WTC11 (cell line): ENCODE data around the gene SPATA25. TPM values are rescaled to one million over a fixed set of nuclear protein-coding genes. Genes with fewer than 3 reads are reported as not detected.

Experiments
- ATAC-seq: fragments of 200-7000 bp; cut with Tn5 transposase; 2 replicates; pipeline ENCODE4 v1.10.0; 2021; ENCODE audit warnings: mild to moderate bottlenecking, moderate library complexity
- CTCF ChIA-PET: fragments of 300-600 bp; sonication (Branson Sonifier 250); formaldehyde crosslinking; loops from one replicate; lab custom pipeline; 2021; ENCODE audit warnings: antibody characterized with exemption; lab: Charles Lee
- POLR2A ChIA-PET: fragments of 350-600 bp; sonication (Branson Sonifier 250); formaldehyde crosslinking; loops from one replicate; lab custom pipeline; 2021; ENCODE audit warnings: antibody characterized with exemption; lab: Charles Lee
- DNase-seq: peaks from one replicate; pipeline ENCODE4 v3.0.0; 2021; ENCODE audit warnings: low spot score
- H3K27ac Mint-ChIP-seq: 2 replicates; pipeline ENCODE4 v1.8.0; 2021; ENCODE audit warnings: mixed read lengths
- H3K27me3 Mint-ChIP-seq: 2 replicates; pipeline ENCODE4 v1.8.0; 2021; ENCODE audit warnings: low read depth, mild to moderate bottlenecking, moderate library complexity, mixed read lengths
- H3K36me3 Mint-ChIP-seq: 2 replicates; pipeline ENCODE4 v1.8.0; 2021; ENCODE audit warnings: mixed read lengths
- H3K4me1 Mint-ChIP-seq: 2 replicates; pipeline ENCODE4 v1.8.0; 2022; ENCODE audit warnings: mixed read lengths
- H3K4me3 Mint-ChIP-seq: 2 replicates; pipeline ENCODE4 v1.8.0; 2021; ENCODE audit warnings: mild to moderate bottlenecking, moderate library complexity, mixed read lengths
- H3K9me3 Mint-ChIP-seq: 2 replicates; pipeline ENCODE4 v1.8.0; 2021; ENCODE audit warnings: mixed read lengths
- E2F1 ChIP-seq: sonication (generic); formaldehyde crosslinking; IDR thresholded peaks from 2 replicates; pipeline ENCODE4 v1.8.0; 2022; ENCODE audit warnings: mild to moderate bottlenecking, missing genetic modification reagents
- ETV6 ChIP-seq: sonication (generic); formaldehyde crosslinking; IDR thresholded peaks from 2 replicates; pipeline ENCODE4 v1.8.1; 2022; ENCODE audit warnings: mild to moderate bottlenecking, missing genetic modification reagents
- FOXK1 ChIP-seq: sonication (generic); formaldehyde crosslinking; IDR thresholded peaks from 2 replicates; pipeline ENCODE4 v1.8.0; 2022; ENCODE audit warnings: mild to moderate bottlenecking, moderate library complexity, missing genetic modification reagents
- JAZF1 ChIP-seq: fragments of 250-450 bp; sonication (Bioruptor Pico); IDR thresholded peaks from 2 replicates; pipeline ENCODE4 v1.9.0; 2021; ENCODE audit warnings: moderate library complexity, mild to moderate bottlenecking, inconsistent platforms
- JUN ChIP-seq: sonication (generic); formaldehyde crosslinking; IDR thresholded peaks from 2 replicates; pipeline ENCODE4 v1.8.0; 2023; ENCODE audit warnings: mild to moderate bottlenecking, missing genetic modification reagents
- NFE2L1 ChIP-seq: sonication (generic); formaldehyde crosslinking; IDR thresholded peaks from 2 replicates; pipeline ENCODE4 v1.8.1; 2023; ENCODE audit warnings: missing genetic modification reagents
- RORB ChIP-seq: fragments of 250-450 bp; sonication (Bioruptor Pico); IDR thresholded peaks from 2 replicates; pipeline ENCODE4 v1.9.0; 2021; ENCODE audit warnings: mild to moderate bottlenecking
- SOX15 ChIP-seq: fragments of 250-450 bp; sonication (Bioruptor Pico); IDR thresholded peaks from 2 replicates; pipeline ENCODE4 v1.9.0; 2021; ENCODE audit warnings: mild to moderate bottlenecking
- USF1 ChIP-seq: sonication (generic); formaldehyde crosslinking; IDR thresholded peaks from 2 replicates; pipeline ENCODE4 v1.8.0; 2022; ENCODE audit warnings: mild to moderate bottlenecking, missing genetic modification reagents
- ZBTB43 ChIP-seq: sonication (generic); formaldehyde crosslinking; IDR thresholded peaks from 2 replicates; pipeline ENCODE4 v1.8.1; 2023; ENCODE audit warnings: mild to moderate bottlenecking, missing genetic modification reagents
- ZNF219 ChIP-seq: sonication (generic); formaldehyde crosslinking; IDR thresholded peaks from 2 replicates; pipeline ENCODE4 v1.8.0; 2023; ENCODE audit warnings: missing genetic modification reagents, mild to moderate bottlenecking, borderline replicate concordance
- ZNF317 ChIP-seq: sonication (generic); formaldehyde crosslinking; IDR thresholded peaks from 2 replicates; pipeline ENCODE4 v1.8.1; 2023; ENCODE audit warnings: low read depth, mild to moderate bottlenecking, moderate library complexity, missing genetic modification reagents, borderline replicate concordance
- ZNF416 ChIP-seq: fragments of 250-450 bp; sonication (Bioruptor Pico); IDR thresholded peaks from 2 replicates; pipeline ENCODE4 v1.9.0; 2021; ENCODE audit warnings: mild to moderate bottlenecking, inconsistent platforms
- ZNF532 ChIP-seq: fragments of 250-450 bp; sonication (Bioruptor Pico); IDR thresholded peaks from 2 replicates; pipeline ENCODE4 v1.9.0; 2021; ENCODE audit warnings: mild to moderate bottlenecking, borderline replicate concordance
- total RNA-seq: library from RNA; stranded (reverse); gene quantifications from 3 replicates; pipeline ENCODE4 v1.2.3, GENCODE V29; 2021
- TF ChIP-seq, protein P1 (sequence below): sonication (generic); formaldehyde crosslinking; conservative IDR thresholded peaks from 2 replicates; pipeline ENCODE4 v1.8.1; 2022; ENCODE audit warnings: mild to moderate bottlenecking, missing genetic modification reagents
- TF ChIP-seq, protein P2 (sequence below): sonication (generic); formaldehyde crosslinking; IDR thresholded peaks from 2 replicates; pipeline ENCODE4 v1.8.0; 2023; ENCODE audit warnings: missing genetic modification reagents
- TF ChIP-seq, protein P3 (sequence below): fragments of 250-450 bp; sonication (Bioruptor Pico); conservative IDR thresholded peaks from 2 replicates; pipeline ENCODE4 v1.9.0; 2021; ENCODE audit warnings: mild to moderate bottlenecking
- TF ChIP-seq, protein P4 (sequence below): sonication (generic); formaldehyde crosslinking; IDR thresholded peaks from 2 replicates; pipeline ENCODE4 v1.8.0; 2022; ENCODE audit warnings: missing genetic modification reagents

The SPATA25 gene
- total RNA-seq, 1 experiment from 2014 or later: 3.7 TPM

DNA sequence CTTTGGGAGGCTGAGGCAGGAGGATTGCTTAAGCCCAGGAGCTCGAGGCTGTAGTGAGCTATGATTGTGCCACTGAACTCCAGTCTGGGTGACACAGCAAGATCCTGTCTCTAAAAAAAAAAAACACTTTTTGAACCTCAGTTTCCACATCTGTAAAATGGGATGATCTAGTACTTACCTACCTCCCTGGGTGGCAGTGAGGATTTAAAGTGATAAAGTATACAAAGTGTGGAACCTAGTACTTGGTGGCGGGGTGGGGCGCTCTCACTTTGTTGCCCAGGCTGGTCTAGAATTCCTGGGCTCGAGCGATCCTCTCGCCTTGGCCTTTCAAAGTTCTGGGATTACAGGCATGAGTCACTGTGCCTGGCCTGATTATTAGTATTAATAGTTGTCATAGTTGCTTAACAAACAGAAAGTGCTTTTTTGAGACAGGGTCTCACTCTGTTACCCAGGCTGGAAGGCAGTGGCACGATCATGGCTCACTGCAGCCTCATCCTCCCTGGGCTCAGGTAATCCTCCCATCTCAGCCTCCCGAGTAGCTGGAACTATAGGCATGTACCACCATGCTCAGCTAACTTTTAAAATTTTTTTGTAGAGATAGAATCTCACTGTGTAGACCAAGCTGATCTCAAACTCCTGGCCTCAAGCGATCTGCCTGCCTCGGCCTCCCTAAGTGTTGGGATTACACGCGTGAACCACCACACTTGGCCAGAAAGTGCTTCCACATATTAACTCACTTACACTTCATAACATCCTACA is 31.5 kb upstream of the SPATA25 start (continued):
- TF ChIP-seq, protein P1, sequence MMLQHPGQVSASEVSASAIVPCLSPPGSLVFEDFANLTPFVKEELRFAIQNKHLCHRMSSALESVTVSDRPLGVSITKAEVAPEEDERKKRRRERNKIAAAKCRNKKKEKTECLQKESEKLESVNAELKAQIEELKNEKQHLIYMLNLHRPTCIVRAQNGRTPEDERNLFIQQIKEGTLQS (CRISPR knock-in tag): no peak

DNA sequence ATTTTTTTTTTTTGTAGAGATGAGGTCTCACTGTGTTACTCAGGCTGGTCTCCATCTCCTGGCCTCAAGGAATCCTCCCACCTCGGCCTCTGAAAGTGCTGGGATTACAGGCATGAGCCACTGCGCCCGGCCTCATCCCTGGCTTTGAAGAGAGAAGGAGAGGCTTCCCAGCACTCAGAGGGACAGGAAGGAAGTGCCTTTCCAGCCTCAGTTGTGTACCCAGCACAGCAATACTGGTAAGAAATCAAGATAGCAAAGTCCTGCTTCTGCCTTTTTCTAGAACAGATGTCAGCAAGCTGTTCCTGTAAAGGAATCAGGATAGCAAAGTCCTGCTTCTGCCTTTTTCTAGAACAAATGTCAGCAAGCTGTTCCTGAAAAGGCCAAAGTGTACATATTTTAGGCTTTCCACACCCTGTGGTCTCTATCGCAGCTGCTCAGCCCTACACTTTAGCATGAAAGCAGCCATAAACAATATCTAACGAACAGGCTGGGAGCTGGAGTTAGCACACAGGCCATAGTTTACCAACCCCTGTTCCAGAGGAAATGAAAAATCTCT is 30.8 kb upstream of the SPATA25 start:
- no peak for ATAC-seq
- ChIA-PET POLR2A (no interaction called here), CTCF (interaction anchor here (0.8 kb wide), 1 partner anchor 52 kb away, joined by 3 read pairs; no protein-coding TSS in a partner anchor)
- no peak for DNase-seq
- H3K36me3 Mint-ChIP-seq: no peaks in the 10 kb centered on the region
- H3K4me1 Mint-ChIP-seq: peaks cover 7% of the 10 kb centered on the region; the same call in 1 of the 2 replicates
- H3K27ac Mint-ChIP-seq: no peak overlapping the region
- H3K9me3 Mint-ChIP-seq: no peaks in the 10 kb centered on the region
- 0 out of 2 replicates have a peak, but pooled peaks cover 3% of the 10 kb centered on the region for H3K27me3 Mint-ChIP-seq
- TF ChIP-seq ZNF219 (CRISPR knock-in tag) (no peak), JAZF1 (CRISPR knock-in tag) (no peak), E2F1 (CRISPR knock-in tag) (no peak), ZNF416 (CRISPR knock-in tag) (no peak), JUN (no peak), RORB (no peak), NFE2L1 (CRISPR knock-in tag) (no peak), SOX15 (no peak), ZNF317 (CRISPR knock-in tag) (no peak), USF1 (no peak), FOXK1 (CRISPR knock-in tag) (no peak), ETV6 (CRISPR knock-in tag) (no peak), ZBTB43 (CRISPR knock-in tag) (no peak), ZNF532 (no peak)
- TF ChIP-seq, protein P2, sequence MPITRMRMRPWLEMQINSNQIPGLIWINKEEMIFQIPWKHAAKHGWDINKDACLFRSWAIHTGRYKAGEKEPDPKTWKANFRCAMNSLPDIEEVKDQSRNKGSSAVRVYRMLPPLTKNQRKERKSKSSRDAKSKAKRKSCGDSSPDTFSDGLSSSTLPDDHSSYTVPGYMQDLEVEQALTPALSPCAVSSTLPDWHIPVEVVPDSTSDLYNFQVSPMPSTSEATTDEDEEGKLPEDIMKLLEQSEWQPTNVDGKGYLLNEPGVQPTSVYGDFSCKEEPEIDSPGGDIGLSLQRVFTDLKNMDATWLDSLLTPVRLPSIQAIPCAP (CRISPR knock-in tag): no peak
- TF ChIP-seq, protein P3, sequence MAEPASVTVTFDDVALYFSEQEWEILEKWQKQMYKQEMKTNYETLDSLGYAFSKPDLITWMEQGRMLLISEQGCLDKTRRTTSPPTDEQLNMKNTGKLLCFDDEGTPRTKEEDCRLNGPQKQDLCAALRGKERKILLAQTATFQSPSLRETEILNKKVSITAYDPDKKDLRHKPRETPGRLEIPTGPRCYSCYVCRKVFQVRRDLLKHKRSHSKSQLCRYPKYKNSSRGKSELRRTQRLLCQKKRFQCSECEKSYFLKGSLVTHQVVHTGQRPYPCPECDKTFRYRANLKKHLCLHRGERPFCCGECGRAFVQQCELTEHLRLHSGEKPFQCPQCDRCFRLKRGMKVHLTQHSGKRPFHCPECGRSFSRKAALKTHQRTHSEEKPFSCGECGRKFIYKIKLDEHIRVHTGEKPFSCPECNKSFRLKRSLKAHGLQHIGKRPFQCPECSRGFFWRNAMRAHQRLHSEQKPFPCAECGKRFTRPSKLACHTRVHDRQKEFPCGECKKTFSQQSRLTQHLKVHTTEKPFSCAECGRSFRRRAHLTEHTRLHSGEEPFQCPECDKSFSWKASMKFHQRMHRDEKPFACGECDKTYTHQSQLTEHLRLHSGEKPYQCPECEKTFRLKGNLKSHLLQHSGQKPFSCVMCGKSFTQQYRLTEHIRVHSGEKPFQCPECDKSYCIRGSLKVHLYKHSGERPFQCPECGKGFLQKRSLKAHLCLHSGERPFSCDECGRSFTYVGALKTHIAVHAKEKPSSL (CRISPR knock-in tag): no peak
- TF ChIP-seq, protein P4, sequence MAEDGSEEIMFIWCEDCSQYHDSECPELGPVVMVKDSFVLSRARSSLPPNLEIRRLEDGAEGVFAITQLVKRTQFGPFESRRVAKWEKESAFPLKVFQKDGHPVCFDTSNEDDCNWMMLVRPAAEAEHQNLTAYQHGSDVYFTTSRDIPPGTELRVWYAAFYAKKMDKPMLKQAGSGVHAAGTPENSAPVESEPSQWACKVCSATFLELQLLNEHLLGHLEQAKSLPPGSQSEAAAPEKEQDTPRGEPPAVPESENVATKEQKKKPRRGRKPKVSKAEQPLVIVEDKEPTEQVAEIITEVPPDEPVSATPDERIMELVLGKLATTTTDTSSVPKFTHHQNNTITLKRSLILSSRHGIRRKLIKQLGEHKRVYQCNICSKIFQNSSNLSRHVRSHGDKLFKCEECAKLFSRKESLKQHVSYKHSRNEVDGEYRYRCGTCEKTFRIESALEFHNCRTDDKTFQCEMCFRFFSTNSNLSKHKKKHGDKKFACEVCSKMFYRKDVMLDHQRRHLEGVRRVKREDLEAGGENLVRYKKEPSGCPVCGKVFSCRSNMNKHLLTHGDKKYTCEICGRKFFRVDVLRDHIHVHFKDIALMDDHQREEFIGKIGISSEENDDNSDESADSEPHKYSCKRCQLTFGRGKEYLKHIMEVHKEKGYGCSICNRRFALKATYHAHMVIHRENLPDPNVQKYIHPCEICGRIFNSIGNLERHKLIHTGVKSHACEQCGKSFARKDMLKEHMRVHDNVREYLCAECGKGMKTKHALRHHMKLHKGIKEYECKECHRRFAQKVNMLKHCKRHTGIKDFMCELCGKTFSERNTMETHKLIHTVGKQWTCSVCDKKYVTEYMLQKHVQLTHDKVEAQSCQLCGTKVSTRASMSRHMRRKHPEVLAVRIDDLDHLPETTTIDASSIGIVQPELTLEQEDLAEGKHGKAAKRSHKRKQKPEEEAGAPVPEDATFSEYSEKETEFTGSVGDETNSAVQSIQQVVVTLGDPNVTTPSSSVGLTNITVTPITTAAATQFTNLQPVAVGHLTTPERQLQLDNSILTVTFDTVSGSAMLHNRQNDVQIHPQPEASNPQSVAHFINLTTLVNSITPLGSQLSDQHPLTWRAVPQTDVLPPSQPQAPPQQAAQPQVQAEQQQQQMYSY (CRISPR knock-in tag): no peak
- no peak overlapping the region for H3K4me3 Mint-ChIP-seq
